Esophagus squamous epithelium (tissue), 5 donors: ENCODE measurements around the gene ATP6V0C. TPM values are rescaled to one million over a fixed set of nuclear protein-coding genes. Genes with fewer than 3 reads are reported as not detected.
"Not testable (repeated sequence)": the region's sequence is repeated elsewhere in the genome, so short reads cannot be mapped to it uniquely, and the experiment has no call there.

ENCODE experiments used
- DNase-seq: peaks from one replicate; lab custom pipeline; 2025; lab: John Stamatoyannopoulos, UW
- H3K27ac ChIP-seq, 4 donors: fragments of 200-600 bp; sonication (generic); one replicate each; pipeline ENCODE4 v1.5.1; 2016 to 2019; ENCODE audit warnings: mild to moderate bottlenecking in 1 of 4
- H3K27me3 ChIP-seq, 4 donors: fragments of 200-600 bp; sonication (generic); 1 replicate in 3 of 4; 2 replicates in 1 of 4; pipeline versions ENCODE4 v1.5.1 to v1.6.0; 2017 to 2021; ENCODE audit warnings: antibody characterized with exemption in 1 of 4
- H3K36me3 ChIP-seq, 3 donors: fragments of 200-600 bp; sonication (generic); one replicate each; pipeline ENCODE4 v1.5.1; 2016 to 2019
- H3K4me1 ChIP-seq, 3 donors: fragments of 200-600 bp; sonication (generic); one replicate each; pipeline ENCODE4 v1.5.1; 2017 to 2019
- H3K4me3 ChIP-seq, 4 donors: fragments of 200-600 bp; sonication (generic); 1 replicate in 3 of 4; 2 replicates in 1 of 4; pipeline ENCODE4 v1.5.1; 2016 to 2019; ENCODE audit warnings: mild to moderate bottlenecking in 2 of 4, moderate library complexity in 1 of 4
- H3K9me3 ChIP-seq, 3 donors: fragments of 200-600 bp; sonication (generic); one replicate each; pipeline ENCODE4 v1.5.1; 2016 to 2019
- CTCF ChIP-seq, 6 experiments: fragments of 450-650 bp in 4 of 6; fragments of 200-600 bp in 2 of 6; sonication (generic) in 2 of 6; IDR thresholded peaks; one replicate each; pipeline ENCODE4 v1.5.1; 2016 to 2019; ENCODE audit warnings: antibody characterized with exemption in 6 of 6, mild to moderate bottlenecking in 4 of 6, moderate library complexity in 4 of 6
- POLR2A ChIP-seq, 4 donors: fragments of 450-650 bp; IDR thresholded peaks; one replicate each; pipeline ENCODE4 v1.6.1; 2017; ENCODE audit warnings: antibody characterized with exemption in 4 of 4, mild to moderate bottlenecking in 4 of 4, moderate library complexity in 3 of 4
- WGBS, 2 donors: methylation state at CpG; one replicate each; pipeline ENCODE4 v1.1.5; 2018; 5-methylcytosine and 5-hydroxymethylcytosine counted together
- intact Hi-C: fragments of 100-400 bp; cut with DNase I; formaldehyde crosslinking; loops from one replicate; pipeline ENCODE4 v1.15.0; 2022
- total RNA-seq, 4 donors: library from RNA; depleted of rRNA; stranded (reverse); fragments of >200 nt; gene quantifications; one replicate each; pipeline ENCODE4 v1.1.0, GENCODE V29; 2016
- donor health status: DM: yes; HTN: yes; CAD: no.

The ATP6V0C gene
- total RNA-seq, 4 donors from 2014 or later = 70.8 to 196 (median 125) TPM

- Histone ChIP-seq H3K4me3 (peak overlapping the region; percentile 53 to 82 (median 72)), H3K27me3 (no peaks in the 10 kb centered on the region), H3K27ac (peak overlapping the region; percentile 95 to 99 (median 98)), H3K4me1 (peaks cover 8 to 45% (median 21%) of the 10 kb centered on the region in 3 donors), H3K36me3 (peaks cover 15 to 39% (median 19%) of the 10 kb centered on the region in 3 donors), H3K9me3 (no peaks in the 10 kb centered on the region)
- no peak for TF ChIP-seq CTCF (IDR thresholded peaks at IDR 0.05)
- TF ChIP-seq POLR2A (IDR thresholded peaks at IDR 0.05) = peak in 3 of 4 donors; percentile 40 to 85 (median 82)
- intact Hi-C loops = no loop called here
- DNase-seq = peak; percentile 94
- WGBS, 2 donors = 0 to 2% methylated on average over 8 to 21 of the region's 84 CpGs
Measured at GRCh38 chr16:2531696-2532493, 18.1 kb downstream of the ATP6V0C start.

GRCh38 chr16:2532494-2533141 is 18.9 kb downstream of the ATP6V0C start:
- intact Hi-C loops = no loop called here
- Histone ChIP-seq H3K27ac (peak overlapping the region; percentile 95 to 99 (median 98)), H3K27me3 (no peaks in the 10 kb centered on the region), H3K9me3 (no peaks in the 10 kb centered on the region), H3K4me3 (peak overlapping the region; percentile 53 to 82 (median 72)), H3K36me3 (peaks cover 15 to 32% (median 19%) of the 10 kb centered on the region in 3 donors), H3K4me1 (peaks cover 11 to 50% (median 24%) of the 10 kb centered on the region in 3 donors)
- TF ChIP-seq POLR2A (IDR thresholded peaks at IDR 0.05) = peak in 3 of 4 donors; percentile 15 to 55 (median 28)
- TF ChIP-seq CTCF (IDR thresholded peaks at IDR 0.05) = no peak
- DNase-seq = no peak
- WGBS, 2 donors = 1 to 2% methylated on average over 20 to 25 of the region's 37 CpGs

GRCh38 chr16:2533142-2533755 is 19.5 kb downstream of the ATP6V0C start:
- H3K27me3 ChIP-seq, H3K9me3 ChIP-seq, intact Hi-C loops, DNase-seq: not testable (repeated sequence)
- Histone ChIP-seq H3K36me3 (peaks cover 11 to 26% (median 13%) of the 10 kb centered on the region in 3 donors), H3K27ac (peak overlapping the region; percentile 95 to 99 (median 98)), H3K4me1 (peaks cover 11 to 50% (median 24%) of the 10 kb centered on the region in 3 donors), H3K4me3 (peak overlapping the region; percentile 53 to 82 (median 72))
- WGBS, 2 donors = 26 to 36% methylated on average over 11 to 16 of the region's 16 CpGs

- intact Hi-C loops = no loop called here
- Histone ChIP-seq H3K27ac (peak overlapping the region in 2 of 4 donors; percentile 97 to 99), H3K36me3 (peaks cover 4 to 19% (median 8%) of the 10 kb centered on the region in 3 donors), H3K4me1 (peaks cover 12 to 55% (median 28%) of the 10 kb centered on the region in 3 donors), H3K9me3 (no peaks in the 10 kb centered on the region), H3K4me3 (no peak overlapping the region), H3K27me3 (no peaks in the 10 kb centered on the region)
- 71 to 91% methylated on average over 9 to 11 of the region's 11 CpGs for WGBS, 2 donors
- TF ChIP-seq CTCF (IDR thresholded peaks at IDR 0.05) (no peak), POLR2A (IDR thresholded peaks at IDR 0.05) (no peak)
- no peak for DNase-seq
Measured at GRCh38 chr16:2533912-2534311, 20.2 kb downstream of the ATP6V0C start.

- DNase-seq, H3K27me3 ChIP-seq, intact Hi-C loops, H3K4me3 ChIP-seq, H3K27ac ChIP-seq, H3K9me3 ChIP-seq: not testable (repeated sequence)
- WGBS, 2 donors = 76 to 87% methylated on average over 5 of the region's 5 CpGs
- peaks cover 0 to 15% (median 5%) of the 10 kb centered on the region in 3 donors for H3K36me3 ChIP-seq
- peaks cover 16 to 59% (median 32%) of the 10 kb centered on the region in 3 donors for H3K4me1 ChIP-seq
Measured at GRCh38 chr16:2534335-2534734, 20.6 kb downstream of the ATP6V0C start.
